Pancreas (tissue), 10 donors: Measurements from ENCODE around the gene SEMA3D. TPM values are rescaled to one million over a fixed set of nuclear protein-coding genes. Genes with fewer than 3 reads are reported as not detected.

Source experiments
- ATAC-seq, 4 donors: fragments of 200-7000 bp; cut with Tn5 transposase; one replicate each; pipeline versions ENCODE4 v1.8.0 to v1.9.1; 2020; ENCODE audit warnings: mild to moderate bottlenecking in 4 of 4, moderate library complexity in 4 of 4
- DNase-seq, 6 donors: peaks; one replicate each; pipeline ENCODE4 v3.0.0-alpha.2; 2020
- FAIRE-seq: peaks from 2 replicates; lab custom pipeline; 2012; peaks lifted over from hg19 to GRCh38; lab: Jason Lieb, UNC
- H3K27ac ChIP-seq, 4 donors: fragments of 200-600 bp; sonication (generic); 1 replicate in 3 of 4; 2 replicates in 1 of 4; pipeline versions ENCODE4 v1.5.0 to v1.8.0; 2020
- H3K27me3 ChIP-seq, 4 donors: fragments of 200-600 bp; one replicate each; pipeline ENCODE4 v1.8.0; 2021
- H3K36me3 ChIP-seq, 3 donors: fragments of 200-600 bp; sonication (generic) in 1 of 3; one replicate each; pipeline versions ENCODE4 v1.5.0 to v1.8.0; 2020 to 2021
- H3K4me1 ChIP-seq, 3 donors: fragments of 200-600 bp; one replicate each; pipeline ENCODE4 v1.8.0; 2021
- H3K4me3 ChIP-seq, 4 donors: fragments of 200-600 bp; sonication (generic) in 2 of 4; one replicate each; pipeline versions ENCODE4 v1.5.0 to v1.8.0; 2020 to 2021
- H3K9me3 ChIP-seq, 4 donors: fragments of 200-600 bp; one replicate each; pipeline ENCODE4 v1.8.0; 2021
- WGBS, 2 donors: extraction: QIAGEN DNeasy Blood & Tissue Kit; methylation state at CpG; one replicate each; pipeline ENCODE4 v1.1.7; 2013; 5-methylcytosine and 5-hydroxymethylcytosine counted together
- intact Hi-C, 3 donors: fragments of 100-400 bp; cut with DNase I; formaldehyde crosslinking; loops; one replicate each; pipeline versions ENCODE4 v1.11.1 to v1.14.2; 2022
- polyA plus RNA-seq, 2 donors: library from polyadenylated mRNA; stranded (reverse); fragments of 200-250 nt; gene quantifications; one replicate each; pipeline ENCODE4 v1.2.3, GENCODE V29; 2013
- total RNA-seq, 6 donors: library from RNA; stranded (reverse); fragmentation: NEBNext Ultra II Directional in 4 of 6; extraction: Animal tissue kit (Norgen Biotek cat#: 25700) in 4 of 6; gene quantifications; one replicate each; pipeline versions ENCODE4 v1.2.1 to v1.2.4, GENCODE V29; 2021 to 2023
- TF ChIP-seq, protein P1 (sequence below), 4 donors: fragments of 200-600 bp; sonication (generic) in 3 of 4; IDR thresholded peaks; one replicate each; pipeline versions ENCODE4 v1.5.0 to v1.8.0; 2021; ENCODE audit warnings: antibody characterized with exemption in 4 of 4
- donor health status: healthy with polysubstance abuse.
- donor health status: DM: no; HTN: no; CAD: no; lungs with moderate emphysema.
- donor health status: DM: no; HTN: no; CAD: no.
- donor health status: control.
- donor health status: control.
- donor health status: Bipolar disorder and iron deficiency.
- donor health status: DM: yes; HTN: yes; CAD: no.
- donor health status: DM: no; HTN: no; CAD: no.
- donor health status: DM: no; HTN: no; CAD: no.
- donor health status: DM: yes; HTN: yes; CAD: no.

SEMA3D gene
- total and polyA plus RNA-seq, 8 donors: 0.14 to 0.28 (median 0.19) TPM

DNA sequence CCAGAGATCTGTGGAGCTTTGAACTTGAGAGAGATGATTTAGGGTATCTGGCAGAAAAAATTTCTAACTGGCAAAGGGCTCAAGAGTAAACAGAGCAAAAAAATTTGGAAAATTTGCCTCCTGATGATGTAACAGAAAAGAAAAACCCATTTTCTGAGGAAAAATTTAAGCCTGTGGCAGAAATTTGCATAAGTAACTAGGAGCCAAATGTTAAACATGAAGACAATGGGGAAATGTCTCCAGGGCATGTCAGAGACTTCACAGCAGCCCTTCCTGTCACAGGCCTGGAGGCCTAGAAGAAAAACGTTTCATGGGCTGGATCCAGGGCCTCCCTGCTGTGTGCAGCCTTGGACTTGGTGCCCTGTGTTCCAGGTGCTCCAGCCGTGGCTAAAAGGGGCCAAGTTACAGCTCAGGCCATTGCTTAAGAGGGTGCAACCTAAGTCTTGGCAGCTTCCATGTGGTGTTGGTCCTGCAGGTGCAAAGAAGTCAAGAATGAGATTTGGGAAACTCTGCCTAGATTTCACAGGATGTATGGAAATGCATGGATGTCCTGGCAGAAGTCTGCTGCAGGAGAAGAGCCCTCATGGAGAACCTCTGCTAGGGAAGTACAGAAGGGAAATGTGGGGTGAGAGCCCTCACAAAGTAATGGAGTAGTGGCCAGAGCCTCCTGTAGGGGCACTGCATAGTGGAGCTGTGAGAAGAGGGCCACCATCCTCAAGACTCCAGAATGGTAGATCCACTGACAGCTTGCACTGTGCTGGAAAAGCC is 8.1 kb downstream of the SEMA3D start:
- ATAC-seq: no peak
- no peak overlapping the region for H3K27ac ChIP-seq
- H3K4me3 ChIP-seq: no peak overlapping the region
- H3K4me1 ChIP-seq: no peaks in the 10 kb centered on the region
- no peaks in the 10 kb centered on the region for H3K9me3 ChIP-seq
- WGBS, 2 donors: 44 to 57% methylated on average over 2 of the region's 2 CpGs
- H3K27me3 ChIP-seq: peaks cover 0 to 5% (median 0%) of the 10 kb centered on the region in 4 donors
- peak in 1 of 6 donors; percentile 12 for DNase-seq
- H3K36me3 ChIP-seq: no peaks in the 10 kb centered on the region
- intact Hi-C loops: no loop called here
- TF ChIP-seq, protein P1, sequence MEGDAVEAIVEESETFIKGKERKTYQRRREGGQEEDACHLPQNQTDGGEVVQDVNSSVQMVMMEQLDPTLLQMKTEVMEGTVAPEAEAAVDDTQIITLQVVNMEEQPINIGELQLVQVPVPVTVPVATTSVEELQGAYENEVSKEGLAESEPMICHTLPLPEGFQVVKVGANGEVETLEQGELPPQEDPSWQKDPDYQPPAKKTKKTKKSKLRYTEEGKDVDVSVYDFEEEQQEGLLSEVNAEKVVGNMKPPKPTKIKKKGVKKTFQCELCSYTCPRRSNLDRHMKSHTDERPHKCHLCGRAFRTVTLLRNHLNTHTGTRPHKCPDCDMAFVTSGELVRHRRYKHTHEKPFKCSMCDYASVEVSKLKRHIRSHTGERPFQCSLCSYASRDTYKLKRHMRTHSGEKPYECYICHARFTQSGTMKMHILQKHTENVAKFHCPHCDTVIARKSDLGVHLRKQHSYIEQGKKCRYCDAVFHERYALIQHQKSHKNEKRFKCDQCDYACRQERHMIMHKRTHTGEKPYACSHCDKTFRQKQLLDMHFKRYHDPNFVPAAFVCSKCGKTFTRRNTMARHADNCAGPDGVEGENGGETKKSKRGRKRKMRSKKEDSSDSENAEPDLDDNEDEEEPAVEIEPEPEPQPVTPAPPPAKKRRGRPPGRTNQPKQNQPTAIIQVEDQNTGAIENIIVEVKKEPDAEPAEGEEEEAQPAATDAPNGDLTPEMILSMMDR (IDR thresholded peaks at IDR 0.05): no peak
- no peak for FAIRE-seq

DNA sequence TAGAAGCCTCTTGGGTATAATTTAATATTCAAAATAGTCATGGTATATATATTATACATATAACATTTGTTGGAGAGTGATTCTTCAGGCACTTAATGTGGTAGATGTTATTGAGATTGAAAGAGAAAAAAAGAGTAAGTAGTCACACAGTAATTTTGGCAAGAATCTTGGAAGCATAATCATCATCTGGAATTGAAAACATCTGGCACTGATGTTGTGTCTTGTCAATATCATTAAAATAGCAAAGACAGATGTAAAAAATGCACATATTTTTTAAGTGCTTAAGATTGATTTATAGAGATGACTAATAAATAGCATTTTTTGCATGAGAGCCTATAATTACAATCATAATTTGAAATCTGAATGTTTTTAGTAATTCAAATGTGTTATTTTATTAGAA is 9.5 kb downstream of the SEMA3D start:
- no peak for FAIRE-seq
- intact Hi-C loops: no loop called here

DNA sequence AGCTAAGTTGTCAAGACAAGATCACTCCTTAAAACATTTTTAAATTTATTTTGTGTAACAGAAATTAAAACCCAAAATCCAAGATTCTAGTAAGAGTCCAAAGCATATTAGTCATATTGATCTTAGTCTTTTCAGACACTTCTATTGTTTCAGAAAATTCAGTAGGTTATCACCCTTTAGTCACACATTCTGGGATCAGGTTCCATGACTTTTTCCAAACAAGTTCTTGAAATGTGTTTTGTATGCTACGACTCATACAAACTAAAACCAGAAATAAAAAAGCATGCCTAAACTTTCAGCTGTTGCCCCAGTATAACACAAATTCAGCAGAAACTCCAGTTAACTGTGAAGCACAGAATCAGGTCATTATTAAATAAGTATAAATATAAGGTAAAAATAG is 10.7 kb downstream of the SEMA3D start:
- Histone ChIP-seq H3K27ac (no peak overlapping the region), H3K9me3 (no peaks in the 10 kb centered on the region), H3K27me3 (no peaks in the 10 kb centered on the region), H3K4me3 (no peak overlapping the region), H3K36me3 (no peaks in the 10 kb centered on the region), H3K4me1 (no peaks in the 10 kb centered on the region)
- DNase-seq (no peak), FAIRE-seq (no peak), ATAC-seq (no peak)
- intact Hi-C loops: no loop called here
- TF ChIP-seq, protein P1 (IDR thresholded peaks at IDR 0.05): no peak
- 65 to 83% methylated on average over 1 of the region's 1 CpG for WGBS, 2 donors

More for the DNA sequence above, 9.5 kb downstream of the SEMA3D start:
- Histone ChIP-seq H3K4me3 (no peak overlapping the region), H3K27me3 (no peaks in the 10 kb centered on the region), H3K9me3 (no peaks in the 10 kb centered on the region), H3K27ac (no peak overlapping the region), H3K4me1 (no peaks in the 10 kb centered on the region), H3K36me3 (no peaks in the 10 kb centered on the region)
- TF ChIP-seq, protein P1 (IDR thresholded peaks at IDR 0.05): no peak
- ATAC-seq (no peak), DNase-seq (no peak)

DNA sequence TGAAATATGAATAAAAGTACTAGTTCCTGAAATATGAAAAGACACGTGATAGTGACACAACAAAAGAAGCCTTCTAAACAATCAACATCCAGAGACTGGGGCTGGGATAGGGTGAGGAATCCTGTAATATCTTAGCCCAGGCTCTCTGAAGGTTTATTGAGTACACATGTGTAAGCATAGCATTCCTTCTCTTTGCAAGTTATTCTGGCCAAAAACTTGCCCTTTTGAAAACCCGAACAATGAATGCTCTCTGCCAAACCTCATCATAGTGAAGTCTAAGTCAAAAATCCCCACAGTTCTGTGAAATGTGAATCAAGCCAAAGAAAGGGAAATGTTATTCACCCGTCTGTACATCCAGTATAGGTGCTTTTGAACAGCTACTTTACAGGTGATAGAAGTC is 11.6 kb downstream of the SEMA3D start:
- H3K9me3 ChIP-seq: no peaks in the 10 kb centered on the region
- no peaks in the 10 kb centered on the region for H3K36me3 ChIP-seq
- 56 to 59% methylated on average over 3 of the region's 3 CpGs for WGBS, 2 donors
- H3K27ac ChIP-seq: no peak overlapping the region
- TF ChIP-seq, protein P1 (IDR thresholded peaks at IDR 0.05): no peak
- intact Hi-C loops: no loop called here
- no peak for DNase-seq
- no peak for ATAC-seq
- no peaks in the 10 kb centered on the region for H3K27me3 ChIP-seq
- no peaks in the 10 kb centered on the region for H3K4me1 ChIP-seq
- H3K4me3 ChIP-seq: no peak overlapping the region
- no peak for FAIRE-seq

DNA sequence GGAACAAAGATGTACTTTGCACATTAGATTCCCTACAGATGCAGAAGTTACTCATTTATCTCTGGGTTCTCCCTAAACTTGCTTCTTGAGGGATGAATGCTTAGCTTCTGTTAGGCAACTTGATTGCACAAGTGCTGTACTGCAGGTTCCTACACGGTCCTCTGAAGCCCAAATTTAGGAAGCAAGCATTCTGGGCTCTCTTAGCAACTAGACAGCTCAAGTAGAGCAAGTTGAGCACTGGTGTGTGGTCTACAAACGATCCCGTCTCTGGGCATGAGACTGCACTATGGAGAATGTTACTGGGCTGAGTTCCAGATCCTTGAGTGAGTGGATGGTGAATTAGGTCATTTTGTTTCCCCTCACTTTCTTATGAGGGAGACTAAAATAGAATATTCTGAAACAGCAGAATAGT is 14.3 kb downstream of the SEMA3D start:
- ATAC-seq (peak in 1 of 4 donors; percentile 14), DNase-seq (no peak), FAIRE-seq (no peak)
- Histone ChIP-seq H3K36me3 (no peaks in the 10 kb centered on the region), H3K9me3 (no peaks in the 10 kb centered on the region), H3K27me3 (no peaks in the 10 kb centered on the region), H3K4me1 (no peaks in the 10 kb centered on the region), H3K4me3 (no peak overlapping the region), H3K27ac (no peak overlapping the region)
- WGBS, 2 donors: 25 to 40% methylated on average over 3 of the region's 3 CpGs
- intact Hi-C loops: no loop called here
- TF ChIP-seq, protein P1 (IDR thresholded peaks at IDR 0.05): no peak
